OCI-LY3 (cell line): ENCODE results near the gene MORN4.

ENCODE experiments used
- H2AFZ ChIP-seq: fragments of 200-600, 300-600 bp; shearing (Covaris generic); 2 replicates; pipeline ENCODE4 v1.6.0; 2014; ENCODE audit warnings: antibody characterized with exemption, low read depth, low read length
- H3K27ac ChIP-seq: fragments of 200-600, 300-600 bp; sonication (generic); 2 replicates; pipeline ENCODE4 v1.5.1; 2014; ENCODE audit warnings: mild to moderate bottlenecking, low read length, moderate library complexity, mixed read lengths
- H3K27me3 ChIP-seq: fragments of 200-600, 300-600 bp; sonication (generic); 2 replicates; pipeline ENCODE4 v1.6.1; 2014; ENCODE audit warnings: low read depth, low read length, mixed read lengths
- H3K36me3 ChIP-seq: fragments of 200-600, 300-600 bp; sonication (generic); replicated peaks from 2 replicates; pipeline ENCODE3; 2014; ENCODE audit warnings: low read depth, low read length, mixed read lengths
- H3K4me1 ChIP-seq: fragments of 300-600, 200-600 bp; sonication (generic); 2 replicates; pipeline ENCODE4 v1.6.1; 2014; ENCODE audit warnings: low read length, mixed read lengths
- H3K4me2 ChIP-seq: fragments of 200-600, 300-600 bp; sonication (generic); 2 replicates; pipeline ENCODE4 v1.6.1; 2014; ENCODE audit warnings: low read length, mixed read lengths
- H3K4me3 ChIP-seq: fragments of 300-600, 200-600 bp; sonication (generic); 2 replicates; pipeline ENCODE4 v1.5.1; 2014; ENCODE audit warnings: antibody characterized with exemption, mild to moderate bottlenecking, low read length, moderate library complexity
- H3K79me2 ChIP-seq: fragments of 300-600, 200-600 bp; shearing (Covaris generic); 2 replicates; pipeline ENCODE4 v1.6.1; 2014; ENCODE audit warnings: mild to moderate bottlenecking, low read length, mixed read lengths
- H3K9ac ChIP-seq: fragments of 300-600, 200-600 bp; shearing (Covaris generic); 2 replicates; pipeline ENCODE4 v1.6.0; 2014; ENCODE audit warnings: mild to moderate bottlenecking, low read length, moderate library complexity
- H3K9me3 ChIP-seq: fragments of 200-600, 300-600 bp; shearing (Covaris generic); 2 replicates; pipeline ENCODE4 v1.6.1; 2014; ENCODE audit warnings: low read length, mixed read lengths; ENCODE audit not compliant: insufficient read depth
- H4K20me1 ChIP-seq: fragments of 200-600, 300-600 bp; sonication (generic); 2 replicates; pipeline ENCODE4 v1.6.1; 2016; ENCODE audit warnings: low read length, mixed read lengths; ENCODE audit not compliant: insufficient read depth
- EZH2phosphoT487 ChIP-seq: fragments of 200-600 bp; shearing (Covaris generic); IDR thresholded peaks from 2 replicates; pipeline ENCODE4 v1.6.1; 2018; ENCODE audit warnings: antibody characterized with exemption, mixed run types, low read depth
- TF ChIP-seq, protein P1 (sequence below): fragments of 200-600, 300-600 bp; sonication (generic); IDR thresholded peaks from 2 replicates; pipeline ENCODE4 v1.5.1; 2014; ENCODE audit warnings: antibody characterized with exemption, low read length, low read depth

MORN4 gene

DNA sequence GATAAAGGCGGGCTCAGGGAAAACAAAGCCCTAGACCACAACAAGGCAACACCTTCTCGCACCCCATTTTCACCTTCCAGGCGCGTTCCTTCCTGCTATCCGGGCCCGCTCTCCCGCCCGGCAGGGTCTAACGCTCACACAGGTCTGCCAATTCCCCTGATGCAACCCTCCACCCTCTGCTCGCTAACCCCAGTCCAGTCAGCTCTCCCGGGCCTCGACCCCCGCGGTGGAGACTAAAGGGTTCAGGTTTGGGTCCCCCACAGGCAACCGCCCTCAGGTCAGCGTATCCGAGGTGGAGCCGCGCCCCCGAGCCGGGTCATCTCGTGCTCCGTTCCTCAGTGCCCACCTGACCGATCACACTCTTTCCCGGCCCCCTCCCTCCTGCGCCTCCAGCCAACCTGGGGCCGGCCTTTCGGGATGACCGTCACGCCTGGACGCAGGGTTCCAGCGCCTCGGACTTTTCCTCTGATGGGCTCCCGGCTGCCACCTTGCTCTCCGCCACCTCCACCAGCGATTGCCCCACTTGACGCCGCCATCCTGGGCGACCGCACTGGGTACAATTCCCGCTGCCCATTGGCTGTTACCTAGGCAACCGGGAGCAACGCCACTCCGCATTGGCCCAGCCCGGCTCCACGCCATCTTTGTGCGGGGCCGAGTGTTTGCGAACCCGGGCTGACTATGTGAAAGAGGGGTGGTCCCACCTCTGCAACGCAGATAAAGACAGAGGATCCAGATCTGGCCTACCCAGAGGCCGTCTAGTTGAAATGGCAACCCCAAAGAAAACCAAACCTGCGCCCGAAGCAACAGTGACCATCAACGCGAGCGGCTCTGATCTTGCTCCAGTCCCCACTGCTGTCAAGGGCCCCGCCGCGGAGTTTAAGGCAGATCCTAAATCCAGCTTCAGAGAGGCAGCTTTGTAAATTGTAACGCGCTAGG is at the start of gene MORN4:
Gene MORN4, minus strand, starts transcription at position 552 of the 936 bp plus-strand sequence. CDS start 13,847 bp downstream, outside the sequence.
- H4K20me1 ChIP-seq, result no peaks in the 10 kb centered on the region
- H3K4me3 ChIP-seq, result peak within 1 kb of the TSS; percentile 97
- H3K36me3 ChIP-seq, result no peaks in the 10 kb centered on the region
- H3K27me3 ChIP-seq, result no peaks in the 10 kb centered on the region
- peaks cover 4% of the 10 kb centered on the region for H3K4me1 ChIP-seq
- no peak within 1 kb of the TSS for H3K27ac ChIP-seq
- TF ChIP-seq, protein P1, sequence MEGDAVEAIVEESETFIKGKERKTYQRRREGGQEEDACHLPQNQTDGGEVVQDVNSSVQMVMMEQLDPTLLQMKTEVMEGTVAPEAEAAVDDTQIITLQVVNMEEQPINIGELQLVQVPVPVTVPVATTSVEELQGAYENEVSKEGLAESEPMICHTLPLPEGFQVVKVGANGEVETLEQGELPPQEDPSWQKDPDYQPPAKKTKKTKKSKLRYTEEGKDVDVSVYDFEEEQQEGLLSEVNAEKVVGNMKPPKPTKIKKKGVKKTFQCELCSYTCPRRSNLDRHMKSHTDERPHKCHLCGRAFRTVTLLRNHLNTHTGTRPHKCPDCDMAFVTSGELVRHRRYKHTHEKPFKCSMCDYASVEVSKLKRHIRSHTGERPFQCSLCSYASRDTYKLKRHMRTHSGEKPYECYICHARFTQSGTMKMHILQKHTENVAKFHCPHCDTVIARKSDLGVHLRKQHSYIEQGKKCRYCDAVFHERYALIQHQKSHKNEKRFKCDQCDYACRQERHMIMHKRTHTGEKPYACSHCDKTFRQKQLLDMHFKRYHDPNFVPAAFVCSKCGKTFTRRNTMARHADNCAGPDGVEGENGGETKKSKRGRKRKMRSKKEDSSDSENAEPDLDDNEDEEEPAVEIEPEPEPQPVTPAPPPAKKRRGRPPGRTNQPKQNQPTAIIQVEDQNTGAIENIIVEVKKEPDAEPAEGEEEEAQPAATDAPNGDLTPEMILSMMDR, result no peak
- no peak for TF ChIP-seq EZH2phosphoT487
- H2AFZ ChIP-seq, result peak within 1 kb of the TSS; percentile 99
- H3K9ac ChIP-seq, result peak within 1 kb of the TSS; percentile 73
- H3K9me3 ChIP-seq, result no peaks in the 10 kb centered on the region
- peak within 1 kb of the TSS; percentile 98 for H3K4me2 ChIP-seq
- no peaks in the 10 kb centered on the region for H3K79me2 ChIP-seq

DNA sequence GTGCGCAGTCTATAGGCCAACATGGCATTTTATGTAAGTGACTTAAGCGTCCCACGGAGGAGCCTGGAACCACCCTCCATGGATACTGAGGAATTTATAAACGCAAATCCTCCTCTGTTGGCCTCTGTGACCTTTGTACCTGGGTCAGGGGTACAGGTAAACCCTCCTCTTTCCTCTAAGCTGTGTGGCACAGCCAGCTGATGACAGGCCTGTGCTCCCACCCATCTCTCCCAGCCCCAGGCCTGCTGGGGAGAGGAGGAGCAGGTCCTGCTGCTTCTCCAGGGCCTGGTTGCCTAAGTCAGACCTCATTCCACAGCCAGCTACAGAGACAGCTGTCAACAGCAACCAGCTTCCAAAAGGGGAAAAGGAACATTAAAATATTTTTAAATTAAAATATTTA is 48.7 kb upstream of the MORN4 start:
- Histone ChIP-seq H3K9ac (no peak overlapping the region), H3K27me3 (no peaks in the 10 kb centered on the region), H4K20me1 (0 out of 2 replicates have a peak, but pooled peaks cover 1% of the 10 kb centered on the region), H3K4me3 (no peak overlapping the region), H3K79me2 (no peaks in the 10 kb centered on the region), H3K36me3 (no peaks in the 10 kb centered on the region), H3K9me3 (no peaks in the 10 kb centered on the region), H2AFZ (no peak overlapping the region), H3K4me2 (no peak overlapping the region), H3K4me1 (peaks cover 8% of the 10 kb centered on the region), H3K27ac (no peak overlapping the region)
- TF ChIP-seq, protein P1, result no peak
- TF ChIP-seq EZH2phosphoT487, result no peak

DNA sequence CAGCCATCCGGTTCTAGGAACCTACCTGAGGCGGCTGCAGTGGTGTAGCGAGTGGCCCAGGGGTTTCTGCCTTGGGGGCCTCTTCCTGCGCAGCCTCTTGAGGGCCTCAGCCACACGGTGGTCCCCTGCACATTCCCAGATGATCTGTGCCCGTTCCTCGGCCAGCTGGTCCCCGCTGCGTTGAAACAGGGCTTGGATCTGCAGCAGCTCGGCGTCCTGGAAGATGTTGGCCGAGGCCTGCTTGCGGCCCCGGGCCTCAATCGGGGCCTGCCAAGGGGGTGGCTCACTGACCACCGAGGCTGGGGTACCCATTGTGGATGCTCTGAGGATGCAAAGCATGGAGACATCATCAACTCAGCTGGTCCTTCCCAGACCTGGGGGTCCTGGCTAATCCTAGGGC is 46.3 kb upstream of the MORN4 start:
- H3K9ac ChIP-seq, result no peak overlapping the region
- H3K27ac ChIP-seq, result no peak overlapping the region
- H3K36me3 ChIP-seq, result peaks cover 6% of the 10 kb centered on the region
- H3K27me3 ChIP-seq, result no peaks in the 10 kb centered on the region
- H3K79me2 ChIP-seq, result no peaks in the 10 kb centered on the region
- no peak overlapping the region for H3K4me2 ChIP-seq
- H3K9me3 ChIP-seq, result no peaks in the 10 kb centered on the region
- TF ChIP-seq EZH2phosphoT487, result no peak
- TF ChIP-seq, protein P1, result no peak
- H2AFZ ChIP-seq, result no peak overlapping the region
- H3K4me3 ChIP-seq, result no peak overlapping the region
- H4K20me1 ChIP-seq, result 0 out of 2 replicates have a peak, but pooled peaks cover 4% of the 10 kb centered on the region
- H3K4me1 ChIP-seq, result peaks cover 8% of the 10 kb centered on the region

DNA sequence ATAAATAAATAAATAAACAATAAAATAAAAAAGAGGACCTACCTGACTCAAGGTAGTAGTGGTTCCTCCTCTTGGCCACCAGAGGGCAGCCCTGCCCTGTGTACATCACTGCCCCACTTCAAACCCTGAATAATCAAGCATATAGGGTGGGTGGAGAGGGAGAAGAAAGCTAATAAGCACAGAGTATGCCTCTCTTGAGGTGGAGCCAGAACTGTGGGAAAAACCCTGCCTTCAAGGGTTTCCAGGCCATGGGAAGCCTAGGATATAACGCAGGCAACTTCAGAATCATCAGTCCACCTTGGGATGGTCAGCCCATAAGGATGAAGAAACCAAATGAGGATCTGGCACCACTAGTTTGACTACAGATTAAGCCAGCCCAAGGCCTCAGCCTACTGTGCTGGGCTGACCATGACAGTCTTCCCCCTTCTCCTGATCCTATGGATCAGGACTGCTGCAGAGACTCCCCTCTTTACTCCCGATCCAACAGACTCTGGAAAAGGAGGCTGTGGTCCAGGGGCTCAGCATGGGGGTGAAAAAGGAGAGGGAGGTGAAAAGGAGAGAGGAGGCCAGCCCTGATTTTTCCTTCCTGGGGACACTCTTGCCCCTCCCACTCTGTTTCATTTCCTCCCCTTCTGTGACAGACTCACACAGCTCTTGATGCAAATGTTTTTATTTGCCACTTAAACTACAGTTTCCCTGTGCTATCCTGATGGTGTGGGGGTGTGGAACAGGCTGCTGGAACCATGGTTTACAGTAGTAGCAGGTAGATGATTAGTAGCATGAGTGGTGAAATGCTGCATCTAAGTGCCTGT is 43.7 kb upstream of the MORN4 start:
- Histone ChIP-seq H3K27me3 (no peaks in the 10 kb centered on the region), H2AFZ (no peak overlapping the region), H3K9ac (no peak overlapping the region), H3K36me3 (peaks cover 6% of the 10 kb centered on the region), H3K79me2 (no peaks in the 10 kb centered on the region), H4K20me1 (0 out of 2 replicates have a peak, but pooled peaks cover 4% of the 10 kb centered on the region), H3K4me1 (peaks cover 8% of the 10 kb centered on the region), H3K9me3 (no peaks in the 10 kb centered on the region), H3K27ac (no peak overlapping the region), H3K4me2 (no peak overlapping the region), H3K4me3 (no peak overlapping the region)
- TF ChIP-seq EZH2phosphoT487, result no peak
- TF ChIP-seq, protein P1, result peak; percentile 51
